HepG2 (cell line): ENCODE measurements around the gene NPHP1. TPM values are rescaled to one million over a fixed set of nuclear protein-coding genes. Genes with fewer than 3 reads are reported as not detected.

Experiments used
- ATAC-seq: fragments of 200-7000 bp; cut with Tn5 transposase; 3 replicates; pipeline ENCODE4 v1.9.1; 2020; ENCODE audit warnings: mild to moderate bottlenecking, moderate library complexity
- BruUV-seq: library from RNA; stranded (reverse); fragments of 400-500 nt; replicated peaks from 2 replicates; lab custom pipeline; 2021; lab: Mats Ljungman, UMichigan
- CTCF ChIA-PET: fragments of 300-600 bp; formaldehyde crosslinking; extraction: SDS; loops from one replicate; lab custom pipeline; 2021; ENCODE audit warnings: low total read pairs, inconsistent platforms, low intra/inter-chr PET ratio; lab: Yijun Ruan, JAX
- POLR2A ChIA-PET: fragments of 350-600 bp; sonication (Branson Sonifier 250); formaldehyde crosslinking; loops from one replicate; lab custom pipeline; 2020; ENCODE audit warnings: antibody characterized with exemption, inconsistent platforms; lab: Yijun Ruan, JAX
- DNase-seq: peaks from one replicate; pipeline ENCODE4 v3.0.0-alpha.2; 2015; ENCODE audit warnings: low spot score
- FAIRE-seq: peaks from 3 replicates; lab custom pipeline; 2011; peaks lifted over from hg19 to GRCh38; lab: Jason Lieb, UNC
- H2AFZ ChIP-seq: one replicate; pipeline ENCODE4 v1.6.1; 2011; ENCODE audit warnings: low read length, inconsistent platforms
- H3K27ac ChIP-seq: fragments of 300-600 bp; 3 replicates; pipeline ENCODE4 v1.8.0; 2011; ENCODE audit warnings: mixed run types, mild to moderate bottlenecking, mixed read lengths, low read length, inconsistent platforms; ENCODE audit not compliant: insufficient read depth; ENCODE audit errors: extremely low read length
- H3K27me3 ChIP-seq, 2 experiments: fragments of 200-600 bp in 1 of 2; 2 replicates in 1 of 2; 3 replicates in 1 of 2; pipeline versions ENCODE4 v1.6.0 to v1.8.0; 2011; ENCODE audit warnings: low read length in 2 of 2, mild to moderate bottlenecking in 2 of 2, moderate library complexity in 2 of 2, inconsistent platforms in 1 of 2; ENCODE audit not compliant: insufficient read depth in 2 of 2, control insufficient read depth in 1 of 2
- H3K36me3 ChIP-seq, 2 experiments: fragments of 200-600 bp in 1 of 2; replicated peaks in 1 of 2; 2 replicates in 1 of 2; 3 replicates in 1 of 2; pipeline versions ENCODE4 v1.5.1 to v1.8.0; 2011; ENCODE audit warnings: low read length in 2 of 2, inconsistent platforms in 1 of 2; ENCODE audit not compliant: insufficient read depth in 2 of 2, control insufficient read depth in 1 of 2
- H3K4me1 ChIP-seq: 2 replicates; pipeline ENCODE4 v1.5.1; 2012; ENCODE audit warnings: low read length, inconsistent platforms; ENCODE audit not compliant: insufficient read depth
- H3K4me2 ChIP-seq: 2 replicates; pipeline ENCODE4 v1.6.0; 2011; ENCODE audit warnings: low read depth, low read length, inconsistent platforms
- H3K4me3 ChIP-seq, 3 experiments: fragments of 200-600 bp in 1 of 3; sonication (generic), shearing (Covaris generic) in 1 of 3; replicated peaks in 1 of 3; 2 replicates each; pipeline ENCODE4 v1.5.1; 2011 to 2016; ENCODE audit warnings: low read length in 3 of 3, inconsistent platforms in 2 of 3, low read depth in 2 of 3, mild to moderate bottlenecking in 2 of 3, control low read depth in 1 of 3, mixed read lengths in 1 of 3; ENCODE audit not compliant: insufficient read depth in 1 of 3
- H3K79me2 ChIP-seq: one replicate; pipeline ENCODE4 v1.6.1; 2011; ENCODE audit warnings: low read length, inconsistent platforms; ENCODE audit not compliant: insufficient read depth
- H3K9ac ChIP-seq: 2 replicates; pipeline ENCODE4 v1.6.0; 2011; ENCODE audit warnings: mild to moderate bottlenecking, low read depth, low read length, inconsistent platforms; ENCODE audit not compliant: insufficient read depth
- H3K9me3 ChIP-seq: 2 replicates; pipeline ENCODE4 v1.5.1; 2012; ENCODE audit warnings: mild to moderate bottlenecking, low read length
- H4K20me1 ChIP-seq: 2 replicates; pipeline ENCODE4 v1.6.0; 2011; ENCODE audit warnings: inconsistent platforms, mild to moderate bottlenecking, low read length, moderate library complexity; ENCODE audit not compliant: insufficient read depth
- CBX2 ChIP-seq, 2 experiments: fragments of 200-600 bp in 1 of 2; sonication (generic); formaldehyde crosslinking in 1 of 2; IDR thresholded peaks; 2 replicates each; pipeline versions ENCODE4 v1.7.0 to v1.8.1; 2018 to 2022; ENCODE audit warnings: low read depth in 2 of 2, low read length in 1 of 2, mild to moderate bottlenecking in 1 of 2, missing genetic modification reagents in 1 of 2
- FOXK1 ChIP-seq: sonication (generic); formaldehyde crosslinking; IDR thresholded peaks from 2 replicates; pipeline ENCODE4 v1.4.0; 2020; ENCODE audit warnings: low read depth, missing genetic modification reagents, borderline replicate concordance
- MAFK ChIP-seq, 2 experiments: IDR thresholded peaks in 1 of 2; conservative IDR thresholded peaks in 1 of 2; 2 replicates each; pipeline ENCODE4 v1.6.1; 2011; ENCODE audit warnings: improper control_type of control experiment in 2 of 2, low read length in 2 of 2
- ONECUT2 ChIP-seq: sonication (generic); formaldehyde crosslinking; IDR thresholded peaks from 2 replicates; pipeline ENCODE4 v1.4.0; 2020; ENCODE audit warnings: missing genetic modification reagents
- POGZ ChIP-seq: sonication (generic); formaldehyde crosslinking; IDR thresholded peaks from 2 replicates; pipeline ENCODE4 v1.4.0; 2020; ENCODE audit warnings: mild to moderate bottlenecking, missing genetic modification reagents
- STAG1 ChIP-seq: sonication (generic); formaldehyde crosslinking; IDR thresholded peaks from 2 replicates; pipeline ENCODE4 v1.4.0; 2020; ENCODE audit warnings: missing genetic modification reagents
- ZBTB38 ChIP-seq: sonication (generic); formaldehyde crosslinking; IDR thresholded peaks from 2 replicates; pipeline ENCODE4 v1.5.1; 2020; ENCODE audit warnings: mild to moderate bottlenecking, missing genetic modification reagents
- ZNF775 ChIP-seq: sonication (generic); formaldehyde crosslinking; IDR thresholded peaks from 2 replicates; pipeline ENCODE4 v1.4.0; 2020; ENCODE audit warnings: missing genetic modification reagents, mild to moderate bottlenecking, moderate library complexity, borderline replicate concordance
- WGBS: methylation state at CpG from one replicate; pipeline ENCODE4 v1.1.6; 2017; ENCODE audit warnings: low lambda C conversion rate; 5-methylcytosine and 5-hydroxymethylcytosine counted together
- in situ Hi-C: cut with HindIII; loops from 2 replicates; pipeline ENCODE4 v1.10.0; 2017; ENCODE audit warnings: low pct_unique_long_range_greater_than_20kb; ENCODE audit not compliant: extremely low pct_ligation_motif_present
- intact Hi-C: fragments of 100-400 bp; cut with micrococcal nuclease; formaldehyde crosslinking; loops from one replicate; pipeline ENCODE4 v1.10.0; 2022; ENCODE audit not compliant: unreplicated experiment
- polyA plus RNA-seq, 8 experiments: library from polyadenylated mRNA; depleted of rRNA in 3 of 8; stranded (reverse) in 7 of 8; unstranded in 1 of 8; fragments of >200 nt; fragmentation: Illumina TruSeq in 4 of 8; extraction: Trizol in 4 of 8; gene quantifications; 2 replicates each; pipeline versions ENCODE4 v1.2.1 to v1.2.3, GENCODE V29; 2011 to 2016; ENCODE audit warnings: low read depth in 4 of 8, missing spikeins in 1 of 8, mixed read lengths in 1 of 8; ENCODE audit not compliant: insufficient read depth in 1 of 8
- total RNA-seq, 5 experiments: library from RNA; depleted of rRNA; stranded (reverse); fragments of >200 nt; fragmentation: Illumina TruSeq; extraction: Trizol; gene quantifications; 2 replicates each; pipeline ENCODE4 v1.2.3, GENCODE V29; 2016; ENCODE audit warnings: low read depth in 1 of 5
- TF ChIP-seq, protein P1 (sequence below): sonication (generic); formaldehyde crosslinking; IDR thresholded peaks from 2 replicates; pipeline ENCODE4 v1.5.0; 2020; ENCODE audit warnings: mild to moderate bottlenecking, missing genetic modification reagents, moderate library complexity
- TF ChIP-seq, protein P2 (sequence below): sonication (generic); formaldehyde crosslinking; IDR thresholded peaks from 2 replicates; pipeline ENCODE4 v1.4.0; 2020; ENCODE audit warnings: missing genetic modification reagents, borderline replicate concordance

Gene NPHP1
- total and polyA plus RNA-seq, 2 of the 13 experiments (the other 11 are each of a cell fraction or from before 2014, with no cell fraction given) = 2.7 to 4.8 TPM

DNA sequence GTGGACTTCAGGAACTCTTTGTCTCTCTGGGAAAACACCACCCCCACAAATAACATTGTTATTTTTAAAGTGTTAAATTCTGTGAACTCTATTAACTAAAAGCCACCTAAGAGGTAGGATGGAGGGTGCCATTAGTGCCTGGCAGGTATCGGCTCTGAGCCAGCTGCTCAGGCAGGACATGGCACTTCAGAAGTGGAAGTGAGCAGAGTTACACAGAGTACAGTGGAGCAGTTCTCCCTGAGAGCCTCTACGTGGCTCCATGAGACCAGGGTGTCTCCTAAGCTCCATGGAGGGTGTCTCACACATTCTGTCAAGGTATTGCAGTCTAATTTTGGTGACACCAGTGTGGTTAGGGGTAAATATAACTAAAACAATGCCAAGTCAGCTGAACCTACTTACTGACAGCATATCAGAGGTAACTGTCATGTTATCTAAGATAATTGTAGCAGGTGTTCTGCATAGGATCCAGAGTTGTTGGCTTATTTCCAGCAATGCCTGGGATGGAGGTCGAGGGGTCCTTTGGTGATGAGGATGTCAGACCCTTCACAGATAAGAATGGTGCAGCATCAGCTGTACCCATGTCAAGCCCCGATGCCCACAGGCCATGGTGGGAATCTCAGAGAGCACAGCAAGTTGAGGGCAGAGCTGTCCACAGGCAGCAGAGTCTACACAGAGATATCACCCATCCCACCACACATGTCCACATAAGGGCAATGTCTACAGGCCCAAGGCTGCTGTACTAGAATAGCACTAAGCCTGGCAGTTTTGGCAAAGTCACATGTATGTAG is 80.6 kb downstream of the NPHP1 start:
- 86% methylated on average over 4 of the region's 4 CpGs for WGBS
- CTCF ChIA-PET = no interaction called here
- Histone ChIP-seq H3K4me2 (no peak overlapping the region), H3K9ac (no peak overlapping the region), H3K27me3 (no peaks in the 10 kb centered on the region), H3K27ac (no peak overlapping the region), H3K36me3 (no peaks in the 10 kb centered on the region), H4K20me1 (no peaks in the 10 kb centered on the region), H3K9me3 (no peaks in the 10 kb centered on the region), H2AFZ (no peak overlapping the region), H3K4me3 (no peak overlapping the region), H3K4me1 (peaks cover 39% of the 10 kb centered on the region), H3K79me2 (no peaks in the 10 kb centered on the region)
- peak; percentile 69 for ATAC-seq
- POLR2A ChIA-PET = no interaction called here
- intact Hi-C loops (no loop called here), in situ Hi-C loops (no loop called here)
- no TSS peak for BruUV-seq
- FAIRE-seq = no peak
- no peak for TF ChIP-seq CBX2 (IDR thresholded peaks at IDR 0.05; ENCODE audit: low read depth, low read length)
- TF ChIP-seq CBX2 (CRISPR knock-in tag; IDR thresholded peaks at IDR 0.05; ENCODE audit: low read depth) = no peak
- TF ChIP-seq, protein P1, sequence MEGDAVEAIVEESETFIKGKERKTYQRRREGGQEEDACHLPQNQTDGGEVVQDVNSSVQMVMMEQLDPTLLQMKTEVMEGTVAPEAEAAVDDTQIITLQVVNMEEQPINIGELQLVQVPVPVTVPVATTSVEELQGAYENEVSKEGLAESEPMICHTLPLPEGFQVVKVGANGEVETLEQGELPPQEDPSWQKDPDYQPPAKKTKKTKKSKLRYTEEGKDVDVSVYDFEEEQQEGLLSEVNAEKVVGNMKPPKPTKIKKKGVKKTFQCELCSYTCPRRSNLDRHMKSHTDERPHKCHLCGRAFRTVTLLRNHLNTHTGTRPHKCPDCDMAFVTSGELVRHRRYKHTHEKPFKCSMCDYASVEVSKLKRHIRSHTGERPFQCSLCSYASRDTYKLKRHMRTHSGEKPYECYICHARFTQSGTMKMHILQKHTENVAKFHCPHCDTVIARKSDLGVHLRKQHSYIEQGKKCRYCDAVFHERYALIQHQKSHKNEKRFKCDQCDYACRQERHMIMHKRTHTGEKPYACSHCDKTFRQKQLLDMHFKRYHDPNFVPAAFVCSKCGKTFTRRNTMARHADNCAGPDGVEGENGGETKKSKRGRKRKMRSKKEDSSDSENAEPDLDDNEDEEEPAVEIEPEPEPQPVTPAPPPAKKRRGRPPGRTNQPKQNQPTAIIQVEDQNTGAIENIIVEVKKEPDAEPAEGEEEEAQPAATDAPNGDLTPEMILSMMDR (CRISPR knock-in tag) = 0 out of 2 replicates have a peak, but pooled peaks have one; percentile 18
- 0 out of 4 replicates have a peak, but pooled peaks of 1 of the 2 experiments have one; percentile 24 for TF ChIP-seq MAFK (conservative IDR thresholded peaks at IDR 0.05 in 1 of 2, IDR thresholded peaks at IDR 0.05 in 1 of 2; ENCODE audit: low read length in 2 of 2)
- TF ChIP-seq, protein P2, sequence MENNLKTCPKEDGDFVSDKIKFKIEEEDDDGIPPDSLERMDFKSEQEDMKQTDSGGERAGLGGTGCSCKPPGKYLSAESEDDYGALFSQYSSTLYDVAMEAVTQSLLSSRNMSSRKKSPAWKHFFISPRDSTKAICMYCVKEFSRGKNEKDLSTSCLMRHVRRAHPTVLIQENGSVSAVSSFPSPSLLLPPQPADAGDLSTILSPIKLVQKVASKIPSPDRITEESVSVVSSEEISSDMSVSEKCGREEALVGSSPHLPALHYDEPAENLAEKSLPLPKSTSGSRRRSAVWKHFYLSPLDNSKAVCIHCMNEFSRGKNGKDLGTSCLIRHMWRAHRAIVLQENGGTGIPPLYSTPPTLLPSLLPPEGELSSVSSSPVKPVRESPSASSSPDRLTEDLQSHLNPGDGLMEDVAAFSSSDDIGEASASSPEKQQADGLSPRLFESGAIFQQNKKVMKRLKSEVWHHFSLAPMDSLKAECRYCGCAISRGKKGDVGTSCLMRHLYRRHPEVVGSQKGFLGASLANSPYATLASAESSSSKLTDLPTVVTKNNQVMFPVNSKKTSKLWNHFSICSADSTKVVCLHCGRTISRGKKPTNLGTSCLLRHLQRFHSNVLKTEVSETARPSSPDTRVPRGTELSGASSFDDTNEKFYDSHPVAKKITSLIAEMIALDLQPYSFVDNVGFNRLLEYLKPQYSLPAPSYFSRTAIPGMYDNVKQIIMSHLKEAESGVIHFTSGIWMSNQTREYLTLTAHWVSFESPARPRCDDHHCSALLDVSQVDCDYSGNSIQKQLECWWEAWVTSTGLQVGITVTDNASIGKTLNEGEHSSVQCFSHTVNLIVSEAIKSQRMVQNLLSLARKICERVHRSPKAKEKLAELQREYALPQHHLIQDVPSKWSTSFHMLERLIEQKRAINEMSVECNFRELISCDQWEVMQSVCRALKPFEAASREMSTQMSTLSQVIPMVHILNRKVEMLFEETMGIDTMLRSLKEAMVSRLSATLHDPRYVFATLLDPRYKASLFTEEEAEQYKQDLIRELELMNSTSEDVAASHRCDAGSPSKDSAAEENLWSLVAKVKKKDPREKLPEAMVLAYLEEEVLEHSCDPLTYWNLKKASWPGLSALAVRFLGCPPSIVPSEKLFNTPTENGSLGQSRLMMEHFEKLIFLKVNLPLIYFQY (CRISPR knock-in tag) = no peak
- TF ChIP-seq STAG1 (CRISPR knock-in tag) = peak; percentile 33
- no peak for TF ChIP-seq ONECUT2 (CRISPR knock-in tag)
- TF ChIP-seq FOXK1 = no peak
- no peak for TF ChIP-seq ZBTB38 (CRISPR knock-in tag)
- no peak for TF ChIP-seq POGZ (CRISPR knock-in tag)
- TF ChIP-seq ZNF775 (CRISPR knock-in tag) = no peak
- no peak for DNase-seq
